Measurements from ENCODE around the gene CUL7. TPM values are rescaled to one million over a fixed set of nuclear protein-coding genes. Genes with fewer than 3 reads are reported as not detected.

Gene CUL7
- total RNA-seq, 2 experiments from 2014 or later: 13.9 TPM

DNA sequence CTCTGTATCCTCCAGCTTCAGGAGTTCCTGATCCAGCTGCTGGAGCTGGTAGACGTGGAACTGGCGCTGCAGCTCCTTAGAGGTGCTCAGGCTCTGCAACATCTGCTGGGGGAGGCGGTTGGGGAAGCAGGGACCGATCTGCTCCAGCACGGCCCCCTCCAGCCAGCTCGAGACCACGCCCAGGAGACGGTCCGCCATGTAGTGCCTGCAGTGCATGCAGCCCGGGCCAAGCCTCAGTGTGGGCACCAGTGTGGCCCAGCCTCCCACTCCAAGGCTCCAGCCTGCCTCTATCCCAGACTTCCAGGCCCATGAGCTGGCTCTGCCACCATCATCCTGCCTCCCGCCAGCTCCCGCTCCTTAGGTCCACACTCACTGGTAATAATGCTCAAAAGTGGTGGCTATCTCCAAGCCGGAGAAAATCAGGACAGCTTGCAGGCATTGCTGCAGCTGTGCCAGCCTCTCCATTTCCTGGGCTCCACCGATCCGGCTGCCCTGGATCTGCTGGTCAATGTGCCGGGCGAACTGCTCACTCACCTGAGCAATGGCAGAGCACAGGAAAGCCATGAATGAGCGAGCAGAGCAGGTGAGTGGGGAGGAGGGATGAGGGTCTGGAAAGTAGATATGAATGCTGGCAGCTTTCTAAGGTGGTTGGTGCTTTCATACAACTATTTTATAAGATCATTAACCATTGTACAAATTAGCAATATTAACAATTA lies 13.0 kb downstream of the CUL7 start:
- no peak overlapping the region for H3K27ac Mint-ChIP-seq
- POLR2A ChIA-PET: interaction anchor here (0.6 to 1.5 kb wide), 2 partner anchors 14 to 37 kb away, joined by 3 to 6 read pairs; partner anchors contain the start of gene CUL7
- no peaks in the 10 kb centered on the region for H3K4me1 Mint-ChIP-seq (ENCODE audit: low read depth)
- DNase-seq (no peak), ATAC-seq (no peak)
- H3K9me3 Mint-ChIP-seq: no peaks in the 10 kb centered on the region
- H3K27me3 Mint-ChIP-seq: no peaks in the 10 kb centered on the region
- CTCF ChIA-PET: interaction anchor here (1.6 kb wide), 1 partner anchor 103 kb away, joined by 6 read pairs; no protein-coding TSS in a partner anchor
- TF ChIP-seq, protein P1, sequence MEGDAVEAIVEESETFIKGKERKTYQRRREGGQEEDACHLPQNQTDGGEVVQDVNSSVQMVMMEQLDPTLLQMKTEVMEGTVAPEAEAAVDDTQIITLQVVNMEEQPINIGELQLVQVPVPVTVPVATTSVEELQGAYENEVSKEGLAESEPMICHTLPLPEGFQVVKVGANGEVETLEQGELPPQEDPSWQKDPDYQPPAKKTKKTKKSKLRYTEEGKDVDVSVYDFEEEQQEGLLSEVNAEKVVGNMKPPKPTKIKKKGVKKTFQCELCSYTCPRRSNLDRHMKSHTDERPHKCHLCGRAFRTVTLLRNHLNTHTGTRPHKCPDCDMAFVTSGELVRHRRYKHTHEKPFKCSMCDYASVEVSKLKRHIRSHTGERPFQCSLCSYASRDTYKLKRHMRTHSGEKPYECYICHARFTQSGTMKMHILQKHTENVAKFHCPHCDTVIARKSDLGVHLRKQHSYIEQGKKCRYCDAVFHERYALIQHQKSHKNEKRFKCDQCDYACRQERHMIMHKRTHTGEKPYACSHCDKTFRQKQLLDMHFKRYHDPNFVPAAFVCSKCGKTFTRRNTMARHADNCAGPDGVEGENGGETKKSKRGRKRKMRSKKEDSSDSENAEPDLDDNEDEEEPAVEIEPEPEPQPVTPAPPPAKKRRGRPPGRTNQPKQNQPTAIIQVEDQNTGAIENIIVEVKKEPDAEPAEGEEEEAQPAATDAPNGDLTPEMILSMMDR (IDR thresholded peaks at IDR 0.05): no peak
- no peak overlapping the region for H3K4me3 Mint-ChIP-seq
- H3K36me3 Mint-ChIP-seq (ENCODE audit: low read depth): peaks cover 14% of the 10 kb centered on the region
- intact Hi-C loops (cut with micrococcal nuclease): no loop called here

DNA sequence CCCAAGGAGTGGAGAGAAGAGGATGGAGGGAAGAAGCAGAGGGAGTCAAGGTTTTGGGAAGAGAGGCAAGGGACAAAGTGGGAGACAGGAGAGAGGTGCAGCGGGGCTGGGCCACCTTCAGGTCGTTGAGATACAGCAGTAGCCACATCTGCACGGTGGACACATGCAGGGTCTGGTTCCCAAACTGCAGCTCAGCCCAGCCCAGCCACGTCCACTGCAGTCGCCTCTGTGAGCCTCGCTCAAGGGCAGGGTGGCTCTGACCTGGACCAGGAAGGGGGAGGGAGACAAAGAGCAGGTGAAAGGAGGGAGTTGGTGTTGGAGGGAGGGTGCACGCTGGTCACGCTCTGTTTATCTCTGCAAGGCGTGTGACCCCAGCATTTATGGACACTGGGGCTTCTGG lies 14.9 kb downstream of the CUL7 start:
- Mint-ChIP-seq H3K27me3 (no peaks in the 10 kb centered on the region), H3K36me3 (ENCODE audit: low read depth) (peaks cover 19% of the 10 kb centered on the region), H3K4me1 (ENCODE audit: low read depth) (no peaks in the 10 kb centered on the region), H3K9me3 (no peaks in the 10 kb centered on the region), H3K27ac (no peak overlapping the region), H3K4me3 (no peak overlapping the region)
- POLR2A ChIA-PET: interaction anchor here (0.9 to 1.1 kb wide), 2 partner anchors 59 to 73 kb away, joined by 3 read pairs; no protein-coding TSS in a partner anchor
- intact Hi-C loops (cut with micrococcal nuclease): no loop called here
- TF ChIP-seq, protein P1 (IDR thresholded peaks at IDR 0.05): no peak
- DNase-seq (no peak), ATAC-seq (no peak)
- CTCF ChIA-PET: interaction anchor here (1.1 to 1.6 kb wide), 2 partner anchors 9 to 105 kb away, joined by 3 to 6 read pairs; no protein-coding TSS in a partner anchor

- CTCF ChIA-PET: no interaction called here
- TF ChIP-seq, protein P1 (IDR thresholded peaks at IDR 0.05): no peak
- no peak for ATAC-seq
Measured at GRCh38 chr6:43037706-43038105, 15.9 kb downstream of the CUL7 start.

GRCh38 chr6:43037197-43037596 lies 16.5 kb downstream of the CUL7 start:
- Mint-ChIP-seq H3K36me3 (ENCODE audit: low read depth) (peaks cover 22% of the 10 kb centered on the region), H3K4me3 (no peak overlapping the region), H3K9me3 (no peaks in the 10 kb centered on the region), H3K27me3 (no peaks in the 10 kb centered on the region), H3K4me1 (ENCODE audit: low read depth) (peaks cover 4% of the 10 kb centered on the region), H3K27ac (no peak overlapping the region)
- intact Hi-C loops (cut with micrococcal nuclease): no loop called here
- ATAC-seq: no peak
- DNase-seq: no peak
- ChIA-PET CTCF (no interaction called here), POLR2A (no interaction called here)
- TF ChIP-seq, protein P1 (IDR thresholded peaks at IDR 0.05): no peak

More at GRCh38 chr6:43037706-43038105, 15.9 kb downstream of the CUL7 start:
- H3K27me3 Mint-ChIP-seq: no peaks in the 10 kb centered on the region
- H3K9me3 Mint-ChIP-seq: no peaks in the 10 kb centered on the region
- intact Hi-C loops (cut with micrococcal nuclease): no loop called here
- POLR2A ChIA-PET: interaction anchor here (0.6 kb wide), 1 partner anchor 776 kb away, joined by 3 read pairs; no protein-coding TSS in a partner anchor
- H3K36me3 Mint-ChIP-seq (ENCODE audit: low read depth): peaks cover 22% of the 10 kb centered on the region
- H3K4me3 Mint-ChIP-seq: no peak overlapping the region
- no peak for DNase-seq
- peaks cover 4% of the 10 kb centered on the region for H3K4me1 Mint-ChIP-seq (ENCODE audit: low read depth)
- no peak overlapping the region for H3K27ac Mint-ChIP-seq

GRCh38 chr6:43036712-43037111 lies 16.9 kb downstream of the CUL7 start:
- intact Hi-C loops (cut with micrococcal nuclease): no loop called here
- POLR2A ChIA-PET: no interaction called here
- ATAC-seq: no peak
- TF ChIP-seq, protein P1 (IDR thresholded peaks at IDR 0.05): no peak
- no peak overlapping the region for H3K27ac Mint-ChIP-seq
- H3K9me3 Mint-ChIP-seq: no peaks in the 10 kb centered on the region
- no peaks in the 10 kb centered on the region for H3K27me3 Mint-ChIP-seq
- DNase-seq: no peak
- H3K4me1 Mint-ChIP-seq (ENCODE audit: low read depth): peaks cover 4% of the 10 kb centered on the region
- H3K4me3 Mint-ChIP-seq: no peak overlapping the region
- CTCF ChIA-PET: interaction anchor here (1.0 kb wide), 1 partner anchor 107 kb away, joined by 4 read pairs; no protein-coding TSS in a partner anchor
- peaks cover 24% of the 10 kb centered on the region for H3K36me3 Mint-ChIP-seq (ENCODE audit: low read depth)

All from activated CD8-positive, alpha-beta T cell treated with anti-CD3 and anti-CD28 coated beads for 36 hours (primary cell).